HCT116 (cell line): ENCODE results near the gene ABCE1. TPM values are rescaled to one million over a fixed set of nuclear protein-coding genes. Genes with fewer than 3 reads are reported as not detected.
A peak's percentile ranks its signal among the peaks of the same experiment; 100 is the strongest.

Experiments used
- ATAC-seq: fragments of 200-7000 bp; cut with Tn5 transposase; 2 replicates; pipeline ENCODE4 v1.9.1; 2020; ENCODE audit warnings: mild to moderate bottlenecking, moderate library complexity
- BruUV-seq: library from RNA; stranded (reverse); fragments of 400-500 nt; replicated peaks from 2 replicates; lab custom pipeline; 2021; lab: Mats Ljungman, UMichigan
- CTCF ChIA-PET: fragments of 300-600 bp; sonication (Branson Sonifier 250); formaldehyde crosslinking; loops from one replicate; lab custom pipeline; 2021; ENCODE audit warnings: antibody characterized with exemption; lab: Charles Lee
- POLR2A ChIA-PET: fragments of 300-600, 350-600 bp; sonication (Branson Sonifier 250); formaldehyde crosslinking; loops from one replicate; lab custom pipeline; 2021; ENCODE audit warnings: antibody characterized with exemption; lab: Charles Lee
- RAD21 ChIA-PET, 2 experiments: fragments of 300-600 bp; sonication (Branson Sonifier 250); formaldehyde crosslinking; loops; one replicate each; lab custom pipeline; 2023; ENCODE audit warnings: low total read pairs in 2 of 2; ENCODE audit not compliant: uncharacterized antibody in 2 of 2, unreplicated experiment in 2 of 2, low non-redundant PET in 1 of 2; lab: Charles Lee
- DNase-seq: peaks from one replicate; pipeline ENCODE4 v3.0.0-alpha.2; 2010; ENCODE audit warnings: low read depth, low spot score
- H2AFZ ChIP-seq: fragments of 200-600 bp; shearing (Covaris generic), sonication (generic); 2 replicates; pipeline ENCODE4 v1.6.1; 2017; ENCODE audit warnings: low read depth, mixed run types, mixed read lengths, antibody characterized with exemption, low read length; ENCODE audit not compliant: poor library complexity, severe bottlenecking
- H3K27ac ChIP-seq: 2 replicates; pipeline ENCODE4 v1.5.1; 2012; ENCODE audit warnings: low read depth, low read length
- H3K27me3 ChIP-seq: fragments of 200-600 bp; sonication (generic); 2 replicates; pipeline ENCODE4 v1.6.1; 2016; ENCODE audit warnings: mixed run types, low read length, mixed read lengths; ENCODE audit not compliant: insufficient read depth
- H3K36me3 ChIP-seq, 2 experiments: fragments of 200-500 bp in 1 of 2; fragments of 200-600 bp in 1 of 2; sonication (Bioruptor generic) in 1 of 2; sonication (generic) in 1 of 2; 2 replicates each; pipeline versions ENCODE4 v1.5.1 to v1.6.1; 2014 to 2016; ENCODE audit warnings: low read length in 2 of 2, inconsistent platforms in 1 of 2, mixed read lengths in 1 of 2, mixed run types in 1 of 2; ENCODE audit not compliant: insufficient read depth in 2 of 2, control insufficient read depth in 1 of 2
- H3K4me1 ChIP-seq, 2 experiments: fragments of 200-600 bp in 1 of 2; sonication (generic) in 1 of 2; 2 replicates each; pipeline versions ENCODE4 v1.5.1 to v1.6.1; 2012 to 2017; ENCODE audit warnings: low read length in 2 of 2, inconsistent platforms in 1 of 2, mild to moderate bottlenecking in 1 of 2, mixed read lengths in 1 of 2, mixed run types in 1 of 2, moderate library complexity in 1 of 2; ENCODE audit not compliant: insufficient read depth in 2 of 2, control insufficient read depth in 1 of 2
- H3K4me2 ChIP-seq: fragments of 200-600 bp; sonication (generic); 2 replicates; pipeline ENCODE4 v1.6.1; 2017; ENCODE audit warnings: mixed run types, low read length, mixed read lengths
- H3K4me3 ChIP-seq, 2 experiments: fragments of 200-600 bp in 1 of 2; sonication (generic) in 1 of 2; replicated peaks in 1 of 2; 2 replicates each; pipeline ENCODE4 v1.5.1; 2011 to 2016; ENCODE audit warnings: low read length in 2 of 2, control low read depth in 1 of 2, low read depth in 1 of 2, mild to moderate bottlenecking in 1 of 2, mixed read lengths in 1 of 2, mixed run types in 1 of 2
- H3K79me2 ChIP-seq: fragments of 200-600 bp; sonication (generic); 2 replicates; pipeline ENCODE4 v1.6.1; 2017; ENCODE audit warnings: mild to moderate bottlenecking, mixed run types, low read length, moderate library complexity, mixed read lengths; ENCODE audit not compliant: insufficient read depth
- H3K9ac ChIP-seq: fragments of 200-600 bp; sonication (generic); 2 replicates; pipeline ENCODE4 v1.6.1; 2016; ENCODE audit warnings: low read length, mixed read lengths
- H3K9me2 ChIP-seq: fragments of 200-600 bp; sonication (generic), shearing (Covaris generic); 2 replicates; pipeline ENCODE4 v1.6.1; 2017; ENCODE audit warnings: mixed run types, mild to moderate bottlenecking, moderate library complexity; ENCODE audit not compliant: insufficient read depth
- H3K9me3 ChIP-seq, 2 experiments: fragments of 200-500 bp in 1 of 2; fragments of 200-600 bp in 1 of 2; sonication (Bioruptor generic) in 1 of 2; sonication (generic) in 1 of 2; 2 replicates each; pipeline ENCODE4 v1.6.1; 2014 to 2017; ENCODE audit warnings: low read length in 2 of 2, mixed read lengths in 2 of 2, inconsistent platforms in 1 of 2, low read depth in 1 of 2, mild to moderate bottlenecking in 1 of 2, mixed run types in 1 of 2, moderate library complexity in 1 of 2; ENCODE audit not compliant: control insufficient read depth in 1 of 2, insufficient read depth in 1 of 2
- H4K20me1 ChIP-seq: fragments of 200-600 bp; sonication (generic), shearing (Covaris generic); 2 replicates; pipeline ENCODE4 v1.6.1; 2017; ENCODE audit warnings: mixed run types, mild to moderate bottlenecking, moderate library complexity; ENCODE audit not compliant: insufficient read depth
- EGR1 ChIP-seq: IDR thresholded peaks from 2 replicates; pipeline ENCODE4 v1.6.1; 2012; ENCODE audit warnings: low read depth
- EZH2 ChIP-seq: fragments of 200-600 bp; sonication (generic); IDR thresholded peaks from 2 replicates; pipeline ENCODE4 v1.6.1; 2017; ENCODE audit warnings: antibody characterized with exemption, mixed run types
- EZH2phosphoT487 ChIP-seq: fragments of 200-600 bp; IDR thresholded peaks from 2 replicates; pipeline ENCODE4 v1.6.1; 2018; ENCODE audit warnings: antibody characterized with exemption, borderline replicate concordance
- FOSL1 ChIP-seq: IDR thresholded peaks from 2 replicates; pipeline ENCODE4 v1.6.1; 2012; ENCODE audit warnings: low read depth
- MAX ChIP-seq: IDR thresholded peaks from 2 replicates; pipeline ENCODE4 v1.6.1; 2012
- POLR2A ChIP-seq: IDR thresholded peaks from 2 replicates; pipeline ENCODE4 v1.7.0; 2011; ENCODE audit warnings: borderline replicate concordance; ENCODE audit not compliant: insufficient read depth, insufficient read length; ENCODE audit errors: extremely low read depth
- RAD21 ChIP-seq: IDR thresholded peaks from 2 replicates; pipeline ENCODE4 v1.6.1; 2012; ENCODE audit warnings: low read depth, mild to moderate bottlenecking
- SP1 ChIP-seq: IDR thresholded peaks from 2 replicates; pipeline ENCODE4 v1.6.1; 2012; ENCODE audit warnings: low read depth
- SRF ChIP-seq: IDR thresholded peaks from 2 replicates; pipeline ENCODE4 v1.6.1; 2012; ENCODE audit warnings: low read depth
- TCF7L2 ChIP-seq: IDR thresholded peaks from 2 replicates; pipeline ENCODE4 v1.7.0; 2011; ENCODE audit warnings: borderline replicate concordance, inconsistent platforms; ENCODE audit not compliant: insufficient read depth, insufficient read length; ENCODE audit errors: extremely low read depth
- ZFX ChIP-seq: fragments of 450-650 bp; IDR thresholded peaks from 2 replicates; pipeline ENCODE4 v1.6.1; 2017
- ZNF274 ChIP-seq: fragments of 200-500 bp; sonication (Bioruptor generic); IDR thresholded peaks from 2 replicates; pipeline ENCODE4 v1.6.1; 2014; ENCODE audit warnings: mild to moderate bottlenecking, low read depth, low read length, inconsistent platforms
- intact Hi-C: fragments of 100-400 bp; cut with micrococcal nuclease; formaldehyde crosslinking; loops from 2 replicates; pipeline ENCODE4 v1.10.0; 2022
- total RNA-seq: library from RNA; stranded (reverse); gene quantifications from one replicate; pipeline ENCODE4 v1.2.1, GENCODE V29; 2021; ENCODE audit not compliant: unreplicated experiment
- TF ChIP-seq, protein P1 (sequence below): IDR thresholded peaks from 2 replicates; pipeline ENCODE4 v1.6.1; 2011; ENCODE audit warnings: mild to moderate bottlenecking, low read length, moderate library complexity; ENCODE audit not compliant: insufficient replicate concordance; ENCODE audit errors: extremely low read depth
- TF ChIP-seq, protein P2 (sequence below): IDR thresholded peaks from 2 replicates; pipeline ENCODE4 v1.6.1; 2012; ENCODE audit warnings: low read depth

ABCE1 gene
- total RNA-seq, 1 experiment from 2014 or later, result 145 TPM

- H3K36me3 ChIP-seq, result peaks cover 54 to 66% of the 10 kb centered on the region in 2 experiments
These were observed 27.3 kb downstream of the ABCE1 start for GRCh38 chr4:145125396-145125795.

GRCh38 chr4:145130130-145130529, 32.0 kb downstream of the ABCE1 start:
- H3K4me3 ChIP-seq, result no peak overlapping the region
- ChIA-PET RAD21 (no interaction called here), POLR2A (no interaction called here), CTCF (no interaction called here)
- H3K27me3 ChIP-seq, result no peaks in the 10 kb centered on the region
- no TSS peak for BruUV-seq
- H3K36me3 ChIP-seq, result peaks cover 20 to 51% of the 10 kb centered on the region in 2 experiments; a peak in 3 of 4 replicates
- H4K20me1 ChIP-seq, result peaks cover 10% of the 10 kb centered on the region; the same call in 1 of the 2 replicates
- peaks cover 17% of the 10 kb centered on the region; the same call in 1 of the 2 replicates for H3K79me2 ChIP-seq
- DNase-seq (no peak), ATAC-seq (peak; percentile 18; the same call in 1 of the 2 replicates)
- no peaks in the 10 kb centered on the region for H3K9me2 ChIP-seq
- H3K9ac ChIP-seq, result no peak overlapping the region
- intact Hi-C loops, result no loop called here
- H3K4me2 ChIP-seq, result no peak overlapping the region
- H3K9me3 ChIP-seq, result no peaks in the 10 kb centered on the region
- no peaks in the 10 kb centered on the region for H3K4me1 ChIP-seq
- H3K27ac ChIP-seq, result no peak overlapping the region
- H2AFZ ChIP-seq, result no peak overlapping the region
- TF ChIP-seq EGR1 (no peak), ZFX (no peak), MAX (no peak), POLR2A (no peak), EZH2 (no peak), TCF7L2 (no peak), SRF (no peak), FOSL1 (no peak), EZH2phosphoT487 (no peak), SP1 (no peak), ZNF274 (no peak), RAD21 (no peak)
- TF ChIP-seq, protein P1, sequence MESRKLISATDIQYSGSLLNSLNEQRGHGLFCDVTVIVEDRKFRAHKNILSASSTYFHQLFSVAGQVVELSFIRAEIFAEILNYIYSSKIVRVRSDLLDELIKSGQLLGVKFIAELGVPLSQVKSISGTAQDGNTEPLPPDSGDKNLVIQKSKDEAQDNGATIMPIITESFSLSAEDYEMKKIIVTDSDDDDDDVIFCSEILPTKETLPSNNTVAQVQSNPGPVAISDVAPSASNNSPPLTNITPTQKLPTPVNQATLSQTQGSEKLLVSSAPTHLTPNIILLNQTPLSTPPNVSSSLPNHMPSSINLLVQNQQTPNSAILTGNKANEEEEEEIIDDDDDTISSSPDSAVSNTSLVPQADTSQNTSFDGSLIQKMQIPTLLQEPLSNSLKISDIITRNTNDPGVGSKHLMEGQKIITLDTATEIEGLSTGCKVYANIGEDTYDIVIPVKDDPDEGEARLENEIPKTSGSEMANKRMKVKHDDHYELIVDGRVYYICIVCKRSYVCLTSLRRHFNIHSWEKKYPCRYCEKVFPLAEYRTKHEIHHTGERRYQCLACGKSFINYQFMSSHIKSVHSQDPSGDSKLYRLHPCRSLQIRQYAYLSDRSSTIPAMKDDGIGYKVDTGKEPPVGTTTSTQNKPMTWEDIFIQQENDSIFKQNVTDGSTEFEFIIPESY, result no peak
- TF ChIP-seq, protein P2, sequence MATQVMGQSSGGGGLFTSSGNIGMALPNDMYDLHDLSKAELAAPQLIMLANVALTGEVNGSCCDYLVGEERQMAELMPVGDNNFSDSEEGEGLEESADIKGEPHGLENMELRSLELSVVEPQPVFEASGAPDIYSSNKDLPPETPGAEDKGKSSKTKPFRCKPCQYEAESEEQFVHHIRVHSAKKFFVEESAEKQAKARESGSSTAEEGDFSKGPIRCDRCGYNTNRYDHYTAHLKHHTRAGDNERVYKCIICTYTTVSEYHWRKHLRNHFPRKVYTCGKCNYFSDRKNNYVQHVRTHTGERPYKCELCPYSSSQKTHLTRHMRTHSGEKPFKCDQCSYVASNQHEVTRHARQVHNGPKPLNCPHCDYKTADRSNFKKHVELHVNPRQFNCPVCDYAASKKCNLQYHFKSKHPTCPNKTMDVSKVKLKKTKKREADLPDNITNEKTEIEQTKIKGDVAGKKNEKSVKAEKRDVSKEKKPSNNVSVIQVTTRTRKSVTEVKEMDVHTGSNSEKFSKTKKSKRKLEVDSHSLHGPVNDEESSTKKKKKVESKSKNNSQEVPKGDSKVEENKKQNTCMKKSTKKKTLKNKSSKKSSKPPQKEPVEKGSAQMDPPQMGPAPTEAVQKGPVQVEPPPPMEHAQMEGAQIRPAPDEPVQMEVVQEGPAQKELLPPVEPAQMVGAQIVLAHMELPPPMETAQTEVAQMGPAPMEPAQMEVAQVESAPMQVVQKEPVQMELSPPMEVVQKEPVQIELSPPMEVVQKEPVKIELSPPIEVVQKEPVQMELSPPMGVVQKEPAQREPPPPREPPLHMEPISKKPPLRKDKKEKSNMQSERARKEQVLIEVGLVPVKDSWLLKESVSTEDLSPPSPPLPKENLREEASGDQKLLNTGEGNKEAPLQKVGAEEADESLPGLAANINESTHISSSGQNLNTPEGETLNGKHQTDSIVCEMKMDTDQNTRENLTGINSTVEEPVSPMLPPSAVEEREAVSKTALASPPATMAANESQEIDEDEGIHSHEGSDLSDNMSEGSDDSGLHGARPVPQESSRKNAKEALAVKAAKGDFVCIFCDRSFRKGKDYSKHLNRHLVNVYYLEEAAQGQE, result no peak

More at GRCh38 chr4:145125396-145125795, 27.3 kb downstream of the ABCE1 start:
- H3K9ac ChIP-seq, result no peak overlapping the region
- no peak overlapping the region for H3K27ac ChIP-seq
- TF ChIP-seq MAX, result no peak
- no peak for TF ChIP-seq EZH2
- TF ChIP-seq, all 23 proteins: peak for 0
- no peak for DNase-seq
- BruUV-seq, result no TSS peak
- Histone ChIP-seq H3K4me3 (no peak overlapping the region), H3K4me1 (no peaks in the 10 kb centered on the region), H3K4me2 (no peak overlapping the region), H2AFZ (no peak overlapping the region), H3K9me2 (no peaks in the 10 kb centered on the region), H3K79me2 (peaks cover 22% of the 10 kb centered on the region), H3K27me3 (no peaks in the 10 kb centered on the region), H3K9me3 (no peaks in the 10 kb centered on the region), H4K20me1 (peaks cover 6% of the 10 kb centered on the region; the same call in 1 of the 2 replicates)
- CTCF ChIA-PET, result no interaction called here
- POLR2A ChIA-PET, result no interaction called here
- RAD21 ChIA-PET, result no interaction called here
- intact Hi-C loops, result no loop called here
- ATAC-seq, result no peak
